Kidney (tissue), 14 donors: Measurements from ENCODE around the gene AKAP6. TPM values are rescaled to one million over a fixed set of nuclear protein-coding genes. Genes with fewer than 3 reads are reported as not detected.

Source experiments
- DNase-seq, 5 donors: peaks; one replicate each; pipeline ENCODE4 v3.0.0-alpha.2; 2013 to 2020
- FAIRE-seq: peaks from 2 replicates; lab custom pipeline; 2012; peaks lifted over from hg19 to GRCh38; lab: Jason Lieb, UNC
- H3K27ac ChIP-seq, 2 donors: one replicate each; pipeline ENCODE4 v1.7.0; 2013; ENCODE audit warnings: low read depth in 2 of 2, low read length in 2 of 2, inconsistent platforms in 1 of 2
- H3K27me3 ChIP-seq: one replicate; pipeline ENCODE4 v1.7.1; 2013; ENCODE audit warnings: low read length, inconsistent platforms; ENCODE audit not compliant: control insufficient read depth, insufficient read depth
- H3K36me3 ChIP-seq, 3 donors: one replicate each; pipeline versions ENCODE4 v1.7.0 to v1.7.1; 2013; ENCODE audit warnings: low read length in 3 of 3, control low read depth in 1 of 3, inconsistent platforms in 1 of 3; ENCODE audit not compliant: insufficient read depth in 3 of 3, control insufficient read depth in 2 of 3
- H3K4me1 ChIP-seq, 3 donors: one replicate each; pipeline versions ENCODE4 v1.7.0 to v1.7.1; 2013; ENCODE audit warnings: low read length in 3 of 3, inconsistent platforms in 1 of 3, low read depth in 1 of 3; ENCODE audit not compliant: control insufficient read depth in 2 of 3, insufficient read depth in 2 of 3
- H3K4me3 ChIP-seq, 3 donors: one replicate each; pipeline versions ENCODE4 v1.7.0 to v1.8.1; 2013; ENCODE audit warnings: low read length in 3 of 3, control low read depth in 1 of 3, inconsistent platforms in 1 of 3
- H3K9ac ChIP-seq, 3 donors: one replicate each; pipeline versions ENCODE4 v1.7.0 to v1.7.1; 2013; ENCODE audit warnings: low read length in 3 of 3, control low read depth in 1 of 3, inconsistent platforms in 1 of 3
- H3K9me3 ChIP-seq, 3 donors: one replicate each; pipeline versions ENCODE4 v1.7.0 to v1.7.1; 2013; ENCODE audit warnings: low read length in 3 of 3, control low read depth in 1 of 3, inconsistent platforms in 1 of 3; ENCODE audit not compliant: control insufficient read depth in 2 of 3, insufficient read depth in 1 of 3
- intact Hi-C: fragments of 100-400 bp; cut with DNase I; formaldehyde crosslinking; loops from one replicate; pipeline ENCODE4 v1.11.1; 2022
- polyA plus RNA-seq: library from polyadenylated mRNA; stranded (reverse); fragments of 350-450 nt; fragmentation: Illumina TruSeq; extraction: RNeasy Lipid Tissue Mini Kit (QIAGEN cat#74804); gene quantifications from one replicate; pipeline ENCODE4 v1.2.3, GENCODE V29; 2014; ENCODE audit warnings: low read depth, low replicate concordance; ENCODE audit not compliant: insufficient read depth
- total RNA-seq: library from RNA; stranded (reverse); fragmentation: NEBNext Ultra II Directional; extraction: Animal tissue kit (Norgen Biotek cat#: 25700); gene quantifications from one replicate; pipeline ENCODE4 v1.2.1, GENCODE V29; 2021
- TF ChIP-seq, protein P1 (sequence below): IDR thresholded peaks from 3 replicates; pipeline ENCODE4 v1.5.1; 2012; ENCODE audit warnings: mild to moderate bottlenecking, moderate library complexity, borderline replicate concordance; ENCODE audit not compliant: insufficient read depth; ENCODE audit errors: extremely low read depth
- donor health status: control.
- donor health status: control.
- donor health status: control.
- donor health status: control.
- donor health status: control.
- donor health status: DM: yes; HTN: yes; CAD: no.
- donor health status: Normal renal cell carcinoma (clear cell type).

AKAP6 gene
- total and polyA plus RNA-seq, 2 donors from 2014 or later = 0.92 to 10.5 TPM

DNA sequence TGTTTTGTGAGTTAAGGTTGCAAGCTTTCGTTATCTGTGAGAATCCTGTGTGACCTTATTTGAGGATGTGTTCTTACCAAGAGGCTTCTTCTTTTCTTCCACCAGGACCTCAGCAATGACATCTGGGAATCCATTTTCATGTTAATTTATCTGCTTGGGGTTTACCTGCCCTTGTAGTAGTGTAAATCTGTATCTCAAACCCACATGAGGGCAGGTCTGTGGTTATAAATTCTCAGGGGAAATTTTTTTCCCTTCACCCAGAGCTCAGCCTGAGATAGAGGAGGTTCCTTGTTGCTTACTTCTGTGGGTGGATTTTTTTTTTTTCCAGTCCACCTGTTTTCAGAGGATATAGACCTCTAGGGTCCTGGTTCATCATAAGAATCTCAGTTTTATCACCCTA, 70.8 kb downstream of the AKAP6 start:
- no peaks in the 10 kb centered on the region for H3K4me1 ChIP-seq
- H3K9me3 ChIP-seq = no peaks in the 10 kb centered on the region
- H3K36me3 ChIP-seq = no peaks in the 10 kb centered on the region
- FAIRE-seq (no peak), DNase-seq (no peak)
- TF ChIP-seq, protein P1, sequence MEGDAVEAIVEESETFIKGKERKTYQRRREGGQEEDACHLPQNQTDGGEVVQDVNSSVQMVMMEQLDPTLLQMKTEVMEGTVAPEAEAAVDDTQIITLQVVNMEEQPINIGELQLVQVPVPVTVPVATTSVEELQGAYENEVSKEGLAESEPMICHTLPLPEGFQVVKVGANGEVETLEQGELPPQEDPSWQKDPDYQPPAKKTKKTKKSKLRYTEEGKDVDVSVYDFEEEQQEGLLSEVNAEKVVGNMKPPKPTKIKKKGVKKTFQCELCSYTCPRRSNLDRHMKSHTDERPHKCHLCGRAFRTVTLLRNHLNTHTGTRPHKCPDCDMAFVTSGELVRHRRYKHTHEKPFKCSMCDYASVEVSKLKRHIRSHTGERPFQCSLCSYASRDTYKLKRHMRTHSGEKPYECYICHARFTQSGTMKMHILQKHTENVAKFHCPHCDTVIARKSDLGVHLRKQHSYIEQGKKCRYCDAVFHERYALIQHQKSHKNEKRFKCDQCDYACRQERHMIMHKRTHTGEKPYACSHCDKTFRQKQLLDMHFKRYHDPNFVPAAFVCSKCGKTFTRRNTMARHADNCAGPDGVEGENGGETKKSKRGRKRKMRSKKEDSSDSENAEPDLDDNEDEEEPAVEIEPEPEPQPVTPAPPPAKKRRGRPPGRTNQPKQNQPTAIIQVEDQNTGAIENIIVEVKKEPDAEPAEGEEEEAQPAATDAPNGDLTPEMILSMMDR = no peak
- H3K9ac ChIP-seq = no peak overlapping the region
- no peak overlapping the region for H3K27ac ChIP-seq
- no peak overlapping the region for H3K4me3 ChIP-seq
- intact Hi-C loops = no loop called here
- no peaks in the 10 kb centered on the region for H3K27me3 ChIP-seq

DNA sequence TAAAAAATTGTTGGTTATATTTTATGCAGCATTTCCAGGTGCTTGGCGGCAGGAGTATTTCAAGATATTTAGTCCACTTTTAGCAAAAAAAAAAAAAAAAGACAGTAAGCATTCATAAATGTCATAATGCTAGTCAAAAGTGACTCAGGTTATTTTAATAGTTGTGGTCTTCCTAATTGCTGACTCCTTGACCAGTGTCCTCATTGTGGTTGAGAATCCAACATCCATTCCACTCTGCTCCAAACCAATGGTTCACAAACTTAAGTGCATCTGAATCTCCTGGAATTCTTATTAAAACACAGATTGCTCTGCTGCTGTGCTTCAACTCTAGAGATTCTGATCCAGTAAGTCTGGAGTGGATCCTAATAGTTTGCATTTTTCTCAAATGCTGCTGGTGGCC, 71.4 kb downstream of the AKAP6 start:
- FAIRE-seq = no peak
- intact Hi-C loops = no loop called here
- H3K27me3 ChIP-seq = no peaks in the 10 kb centered on the region

DNA sequence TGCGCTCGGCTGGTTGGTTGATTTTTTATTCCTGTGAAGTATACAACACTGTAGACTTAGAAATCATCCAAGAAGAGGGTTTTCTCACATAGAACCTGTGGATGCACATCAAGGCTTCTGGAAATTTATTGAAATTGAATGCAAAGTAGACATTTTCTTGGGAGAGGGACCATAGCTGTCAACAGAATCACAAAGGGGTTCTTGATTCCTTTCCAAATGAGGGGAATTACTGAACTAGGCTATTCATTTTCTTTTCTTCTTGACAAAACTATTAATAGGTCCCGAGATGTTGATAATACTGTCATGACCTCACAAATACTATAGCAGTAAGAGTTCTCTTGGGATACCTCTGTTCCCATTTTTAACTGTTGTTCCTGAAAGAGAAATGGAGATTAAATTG, 73.9 kb downstream of the AKAP6 start:
- no peaks in the 10 kb centered on the region for H3K4me1 ChIP-seq
- no peak overlapping the region for H3K27ac ChIP-seq
- H3K9ac ChIP-seq = no peak overlapping the region
- no peaks in the 10 kb centered on the region for H3K9me3 ChIP-seq
- intact Hi-C loops = no loop called here
- H3K27me3 ChIP-seq = no peaks in the 10 kb centered on the region
- TF ChIP-seq, protein P1 = no peak
- DNase-seq (peak in 1 of 5 donors; percentile 3), FAIRE-seq (no peak)
- no peak overlapping the region for H3K4me3 ChIP-seq
- no peaks in the 10 kb centered on the region for H3K36me3 ChIP-seq

More for the DNA sequence above, 71.4 kb downstream of the AKAP6 start:
- H3K9me3 ChIP-seq = no peaks in the 10 kb centered on the region
- DNase-seq = no peak
- no peak overlapping the region for H3K9ac ChIP-seq
- H3K4me1 ChIP-seq = no peaks in the 10 kb centered on the region
- TF ChIP-seq, protein P1 = no peak
- no peaks in the 10 kb centered on the region for H3K36me3 ChIP-seq
- H3K27ac ChIP-seq = no peak overlapping the region
- no peak overlapping the region for H3K4me3 ChIP-seq

DNA sequence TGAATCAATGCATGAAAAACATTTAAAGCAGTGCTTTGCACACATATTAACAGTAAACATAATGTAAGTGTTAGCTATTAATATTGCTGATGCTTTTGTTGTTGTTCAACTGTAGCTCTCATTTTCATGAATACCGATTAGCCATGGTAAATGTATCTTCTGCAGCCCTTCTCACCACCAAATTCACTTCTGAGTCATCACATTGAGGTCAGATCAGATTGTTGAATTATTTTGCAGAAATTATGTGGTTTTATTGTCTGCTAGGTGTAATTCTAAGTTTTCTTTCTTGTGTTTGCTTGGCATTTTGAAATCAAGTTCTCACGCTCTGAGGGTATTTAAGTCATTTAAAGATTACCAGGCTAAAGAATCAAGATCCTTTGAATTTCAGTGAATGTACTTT, 74.6 kb downstream of the AKAP6 start:
- TF ChIP-seq, protein P1 = no peak
- H3K9me3 ChIP-seq = no peaks in the 10 kb centered on the region
- DNase-seq (no peak), FAIRE-seq (no peak)
- no peak overlapping the region for H3K9ac ChIP-seq
- H3K27me3 ChIP-seq = no peaks in the 10 kb centered on the region
- H3K4me3 ChIP-seq = no peak overlapping the region
- no peaks in the 10 kb centered on the region for H3K4me1 ChIP-seq
- H3K36me3 ChIP-seq = no peaks in the 10 kb centered on the region
- no peak overlapping the region for H3K27ac ChIP-seq
- intact Hi-C loops = no loop called here
